Measurements from ENCODE around the gene RGSL1. TPM values are rescaled to one million over a fixed set of nuclear protein-coding genes. Genes with fewer than 3 reads are reported as not detected.

RGSL1 gene
- total RNA-seq, 1 experiment from 2014 or later, result not detected

GRCh38 chr1:182580736-182581135, 130.8 kb downstream of the RGSL1 start:
- BruUV-seq (replicated peaks), result no TSS peak
- DNase-seq (ENCODE audit: low read depth, low spot score) (no peak), ATAC-seq (no peak)
- Histone ChIP-seq H3K36me3 (ENCODE audit: control insufficient read depth, insufficient read depth, low read length) (no peaks in the 10 kb centered on the region), H3K27ac (ENCODE audit: low read length) (no peak overlapping the region), H3K4me1 (ENCODE audit: control insufficient read depth, insufficient read depth, low read length) (no peaks in the 10 kb centered on the region), H3K4me3 (ENCODE audit: low read depth in 2 of 2, low read length in 2 of 2) (no peak overlapping the region), H3K27me3 (ENCODE audit: control insufficient read depth, insufficient read depth, low read length) (no peaks in the 10 kb centered on the region), H3K9me3 (ENCODE audit: control insufficient read depth, insufficient read depth, low read depth, low read length) (no peaks in the 10 kb centered on the region)
- POLR2A ChIA-PET, result no interaction called here
- TF ChIP-seq CTCF (IDR thresholded peaks at IDR 0.05) (no peak), POLR2AphosphoS5 (IDR thresholded peaks at IDR 0.05; ENCODE audit: low read depth, low read length) (no peak), TCF7L2 (IDR thresholded peaks at IDR 0.05; ENCODE audit: low read depth, low read length) (no peak), SIN3A (IDR thresholded peaks at IDR 0.05; ENCODE audit: borderline replicate concordance, insufficient read depth, low read depth, low read length) (no peak), REST (IDR thresholded peaks at IDR 0.05; ENCODE audit: insufficient read depth in 1 of 2, low read depth in 2 of 2, low read length in 1 of 2) (no peak)
- CTCF ChIA-PET, result no interaction called here
- intact Hi-C loops (cut with micrococcal nuclease; ENCODE audit: unreplicated experiment), result no loop called here
- in situ Hi-C loops (cut with HindIII; ENCODE audit: low pct_unique_long_range_greater_than_20kb, low sequenced_read_pairs), result no loop called here

- in situ Hi-C loops (cut with HindIII; ENCODE audit: low pct_unique_long_range_greater_than_20kb, low sequenced_read_pairs), result no loop called here
- H3K4me1 ChIP-seq (ENCODE audit: control insufficient read depth, insufficient read depth, low read length), result peaks cover 2% of the 10 kb centered on the region; the same call in 1 of the 2 replicates
- no peak for DNase-seq (ENCODE audit: low read depth, low spot score)
- BruUV-seq (replicated peaks), result no TSS peak
- ChIA-PET CTCF (no interaction called here), POLR2A (no interaction called here)
- no peak overlapping the region for H3K27ac ChIP-seq (ENCODE audit: low read length)
- no peak overlapping the region for H3K4me3 ChIP-seq (ENCODE audit: low read depth in 2 of 2, low read length in 2 of 2)
- intact Hi-C loops (cut with micrococcal nuclease; ENCODE audit: unreplicated experiment), result no loop called here
- no peak for TF ChIP-seq REST (IDR thresholded peaks at IDR 0.05; ENCODE audit: insufficient read depth in 1 of 2, low read depth in 2 of 2, low read length in 1 of 2)
- no peak for TF ChIP-seq TCF7L2 (IDR thresholded peaks at IDR 0.05; ENCODE audit: low read depth, low read length)
- no peak for TF ChIP-seq SIN3A (IDR thresholded peaks at IDR 0.05; ENCODE audit: borderline replicate concordance, insufficient read depth, low read depth, low read length)
- TF ChIP-seq CTCF (IDR thresholded peaks at IDR 0.05), result no peak
- no peak for TF ChIP-seq POLR2AphosphoS5 (IDR thresholded peaks at IDR 0.05; ENCODE audit: low read depth, low read length)
- ATAC-seq, result no peak
- no peaks in the 10 kb centered on the region for H3K27me3 ChIP-seq (ENCODE audit: control insufficient read depth, insufficient read depth, low read length)
- H3K9me3 ChIP-seq (ENCODE audit: control insufficient read depth, insufficient read depth, low read depth, low read length), result no peaks in the 10 kb centered on the region
- no peaks in the 10 kb centered on the region for H3K36me3 ChIP-seq (ENCODE audit: control insufficient read depth, insufficient read depth, low read length)
These were observed 134.8 kb downstream of the RGSL1 start for GRCh38 chr1:182584746-182585145.

Measured in Panc1 (cell line).